A549 (cell line): ENCODE results near the gene GPR173. TPM values are rescaled to one million over a fixed set of nuclear protein-coding genes. Genes with fewer than 3 reads are reported as not detected.

Experiments
- ATAC-seq, 2 experiments: fragments of 200-7000 bp in 1 of 2; fragments of >200 bp in 1 of 2; cut with Nextera tagmentation in 1 of 2; cut with Tn5 transposase in 1 of 2; 3 replicates each; pipeline versions ENCODE4 v1.8.0 to v1.9.1; 2018 to 2020; ENCODE audit warnings: mild to moderate bottlenecking in 1 of 2, moderate library complexity in 1 of 2
- CTCF ChIA-PET: fragments of 300-600 bp; sonication (Branson Sonifier 250); formaldehyde crosslinking; extraction: SDS; loops from one replicate; lab custom pipeline; 2021; ENCODE audit warnings: antibody characterized with exemption, inconsistent platforms; lab: Yijun Ruan, JAX
- POLR2A ChIA-PET: fragments of 350-600 bp; formaldehyde crosslinking; extraction: SDS; loops from one replicate; lab custom pipeline; 2021; ENCODE audit warnings: antibody characterized with exemption, inconsistent platforms; lab: Yijun Ruan, JAX
- DNase-seq, 2 experiments: peaks; one replicate each; pipeline versions ENCODE4 v3.0.0 to v3.0.0-alpha.2; 2011 to 2016; ENCODE audit warnings: low read depth in 1 of 2, low spot score in 1 of 2
- FAIRE-seq: peaks from 2 replicates; lab custom pipeline; 2011; peaks lifted over from hg19 to GRCh38; lab: Jason Lieb, UNC
- H3K27ac ChIP-seq, 2 experiments: fragments of >200 bp; sonication (Bioruptor Twin); formaldehyde crosslinking; 3 replicates each; pipeline ENCODE4 v1.5.1; 2016 to 2017
- H3K4me1 ChIP-seq: fragments of >200 bp; sonication (Bioruptor Twin); formaldehyde crosslinking; 3 replicates; pipeline ENCODE4 v1.6.1; 2016
- H3K4me2 ChIP-seq: fragments of >200 bp; sonication (Bioruptor Twin); formaldehyde crosslinking; 3 replicates; pipeline ENCODE4 v1.6.1; 2016
- H3K4me3 ChIP-seq: fragments of >200 bp; sonication (Bioruptor Twin); formaldehyde crosslinking; 3 replicates; pipeline ENCODE4 v1.5.1; 2016
- H3K9me3 ChIP-seq: fragments of >200 bp; sonication (Bioruptor Twin); formaldehyde crosslinking; 3 replicates; pipeline ENCODE4 v1.6.1; 2016
- BHLHE40 ChIP-seq: IDR thresholded peaks from 2 replicates; pipeline ENCODE4 v1.6.1; 2012; ENCODE audit warnings: low read depth, low read length, inconsistent platforms
- CBX8 ChIP-seq: fragments of 200-600 bp; sonication (generic); IDR thresholded peaks from 2 replicates; pipeline ENCODE4 v1.6.1; 2016
- CEBPB ChIP-seq, 2 experiments: fragments of >200 bp in 1 of 2; sonication (Bioruptor Twin) in 1 of 2; formaldehyde crosslinking in 1 of 2; IDR thresholded peaks; 2 replicates each; pipeline ENCODE4 v1.6.1; 2012 to 2016
- CHD4 ChIP-seq: fragments of 200-600 bp; sonication (generic); IDR thresholded peaks from 2 replicates; pipeline ENCODE4 v1.6.1; 2016; ENCODE audit warnings: antibody characterized with exemption, mild to moderate bottlenecking, borderline replicate concordance
- EHF ChIP-seq: fragments of 250-450 bp; sonication (Bioruptor Pico); IDR thresholded peaks from 2 replicates; pipeline ENCODE4 v1.5.0; 2020; ENCODE audit warnings: mild to moderate bottlenecking
- EP300 ChIP-seq, 2 experiments: fragments of >200 bp; sonication (Bioruptor Twin); formaldehyde crosslinking; IDR thresholded peaks; 2 replicates in 1 of 2; 3 replicates in 1 of 2; pipeline ENCODE4 v1.6.1; 2016 to 2017
- ESRRA ChIP-seq: fragments of 150-350 bp; IDR thresholded peaks from 2 replicates; pipeline ENCODE4 v1.6.1; 2014; ENCODE audit warnings: mild to moderate bottlenecking, low read length, borderline replicate concordance
- FOSB ChIP-seq: fragments of 250-450 bp; sonication (Bioruptor Pico); IDR thresholded peaks from 2 replicates; pipeline ENCODE4 v1.5.0; 2020; ENCODE audit warnings: mild to moderate bottlenecking, moderate library complexity
- FOXS1 ChIP-seq: fragments of 250-450 bp; sonication (Bioruptor Pico); IDR thresholded peaks from 2 replicates; pipeline ENCODE4 v1.5.0; 2020; ENCODE audit warnings: mild to moderate bottlenecking, moderate library complexity
- GATA3 ChIP-seq: IDR thresholded peaks from 2 replicates; pipeline ENCODE4 v1.6.1; 2012; ENCODE audit warnings: borderline replicate concordance
- HDAC2 ChIP-seq: fragments of 200-600 bp; sonication (generic); IDR thresholded peaks from 2 replicates; pipeline ENCODE4 v1.6.1; 2016
- HEYL ChIP-seq: fragments of 250-450 bp; sonication (Bioruptor Pico); IDR thresholded peaks from 2 replicates; pipeline ENCODE4 v1.8.0; 2021; ENCODE audit warnings: mild to moderate bottlenecking, moderate library complexity
- KDM5A ChIP-seq: fragments of 200-600 bp; sonication (generic); IDR thresholded peaks from 2 replicates; pipeline ENCODE4 v1.6.1; 2016; ENCODE audit warnings: antibody characterized with exemption, mild to moderate bottlenecking
- MAX ChIP-seq: IDR thresholded peaks from 2 replicates; pipeline ENCODE4 v1.6.1; 2012
- MYC ChIP-seq: IDR thresholded peaks from 2 replicates; pipeline ENCODE4 v1.6.1; 2012; ENCODE audit warnings: mild to moderate bottlenecking, inconsistent platforms, low read length, improper control_type of control experiment, borderline replicate concordance
- NPAS2 ChIP-seq: fragments of 250-450 bp; sonication (Bioruptor Pico); IDR thresholded peaks from 2 replicates; pipeline ENCODE4 v1.8.0; 2022; ENCODE audit warnings: mild to moderate bottlenecking, moderate library complexity, borderline replicate concordance
- PBX3 ChIP-seq: IDR thresholded peaks from 2 replicates; pipeline ENCODE4 v1.6.1; 2012
- PHF8 ChIP-seq: fragments of 200-600 bp; sonication (generic); IDR thresholded peaks from 2 replicates; pipeline ENCODE4 v1.6.1; 2016; ENCODE audit warnings: low read depth, mild to moderate bottlenecking, antibody characterized with exemption, moderate library complexity, borderline replicate concordance
- RAD21 ChIP-seq, 2 experiments: fragments of >200 bp in 1 of 2; sonication (Bioruptor Twin) in 1 of 2; formaldehyde crosslinking in 1 of 2; IDR thresholded peaks in 1 of 2; conservative IDR thresholded peaks in 1 of 2; 2 replicates in 1 of 2; 3 replicates in 1 of 2; pipeline ENCODE4 v1.6.1; 2012 to 2018; ENCODE audit warnings: inconsistent platforms in 1 of 2
- RARB ChIP-seq: fragments of 250-450 bp; sonication (Bioruptor Pico); IDR thresholded peaks from 2 replicates; pipeline ENCODE4 v1.8.0; 2021; ENCODE audit warnings: mild to moderate bottlenecking, moderate library complexity
- RCOR1 ChIP-seq: fragments of 150-350 bp; IDR thresholded peaks from 2 replicates; pipeline ENCODE4 v1.6.1; 2014; ENCODE audit warnings: antibody characterized with exemption, low read length, low read depth
- TFCP2L1 ChIP-seq: fragments of 250-450 bp; sonication (Bioruptor Pico); IDR thresholded peaks from 2 replicates; pipeline ENCODE4 v1.5.0; 2021; ENCODE audit warnings: mild to moderate bottlenecking
- TP53 ChIP-seq: fragments of 250-450 bp; sonication (Bioruptor Pico); IDR thresholded peaks from 2 replicates; pipeline ENCODE4 v1.5.0; 2021; ENCODE audit warnings: mild to moderate bottlenecking, moderate library complexity
- USF2 ChIP-seq: fragments of 450-650 bp; IDR thresholded peaks from 2 replicates; pipeline ENCODE4 v1.6.1; 2014; ENCODE audit warnings: antibody characterized with exemption
- ZFP36 ChIP-seq: fragments of 450-650 bp; IDR thresholded peaks from 2 replicates; pipeline ENCODE4 v1.6.1; 2014; ENCODE audit warnings: borderline replicate concordance; ENCODE audit not compliant: partially characterized antibody
- WGBS: methylation state at CpG from one replicate; pipeline ENCODE4 v1.1.6; 2017; ENCODE audit errors: missing lambda C conversion rate; 5-methylcytosine and 5-hydroxymethylcytosine counted together
- polyA plus RNA-seq, 4 experiments: library from polyadenylated mRNA; depleted of rRNA in 3 of 4; stranded (reverse); fragments of >200 nt; fragmentation: RNase III in 1 of 4; extraction: RNeasy Plus Mini Kit Qiagen cat#74134 plus additional on column Dnase treatment in 1 of 4; gene quantifications; 2 replicates in 3 of 4; 3 replicates in 1 of 4; pipeline ENCODE4 v1.2.3, GENCODE V29; 2011 to 2017
- TF ChIP-seq, protein P1 (sequence below): IDR thresholded peaks from 2 replicates; pipeline ENCODE4 v1.6.1; 2012; ENCODE audit warnings: low read depth, borderline replicate concordance

Gene GPR173
- polyA plus RNA-seq, 2 of the 4 experiments (the other 2 are of a cell fraction), result 0.03 TPM; not detected in 1

DNA sequence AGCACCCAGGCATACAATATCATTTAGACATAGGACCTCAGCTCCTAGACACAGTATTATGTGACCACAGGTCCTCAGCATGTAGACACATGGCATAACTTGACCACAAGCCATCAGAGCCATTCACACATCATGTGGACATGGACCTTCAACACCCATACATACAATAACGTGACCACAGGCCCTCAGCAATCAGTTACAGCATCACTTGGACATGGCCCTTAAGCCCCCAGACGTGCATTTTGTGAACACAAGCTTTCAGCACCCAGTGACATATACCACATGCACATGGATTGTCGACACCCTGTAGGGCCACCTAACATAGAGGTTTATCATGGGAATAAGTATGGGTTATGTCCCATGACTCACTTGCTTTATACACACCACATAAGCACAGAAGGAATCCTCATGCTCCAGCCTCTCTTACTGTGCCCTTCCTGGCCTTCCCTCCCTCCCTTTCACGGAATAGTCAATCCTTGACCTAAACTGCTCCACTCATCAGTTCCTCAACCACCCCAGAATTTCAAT is 35.5 kb downstream of the GPR173 start:
- H3K9me3 ChIP-seq, result no peaks in the 10 kb centered on the region
- POLR2A ChIA-PET, result no interaction called here
- WGBS, result 93% methylated on average over 2 of the region's 4 CpGs
- FAIRE-seq, result no peak
- DNase-seq, result no peak
- CTCF ChIA-PET, result no interaction called here
- H3K4me1 ChIP-seq, result peaks cover 15% of the 10 kb centered on the region
- no peak overlapping the region for H3K4me3 ChIP-seq
- H3K27ac ChIP-seq, result no peak overlapping the region
- ATAC-seq, result no peak
- H3K4me2 ChIP-seq, result 0 out of 3 replicates have a peak overlapping the region, but pooled peaks have one; percentile 87
- no peak for TF ChIP-seq PHF8
- no peak for TF ChIP-seq EP300 (IDR thresholded peaks at IDR 0.05)
- TF ChIP-seq ESRRA, result no peak
- no peak for TF ChIP-seq MAX
- no peak for TF ChIP-seq EHF (CRISPR knock-in tag)
- no peak for TF ChIP-seq TP53
- no peak for TF ChIP-seq TFCP2L1 (CRISPR knock-in tag)
- no peak for TF ChIP-seq CEBPB (IDR thresholded peaks at IDR 0.05)

DNA sequence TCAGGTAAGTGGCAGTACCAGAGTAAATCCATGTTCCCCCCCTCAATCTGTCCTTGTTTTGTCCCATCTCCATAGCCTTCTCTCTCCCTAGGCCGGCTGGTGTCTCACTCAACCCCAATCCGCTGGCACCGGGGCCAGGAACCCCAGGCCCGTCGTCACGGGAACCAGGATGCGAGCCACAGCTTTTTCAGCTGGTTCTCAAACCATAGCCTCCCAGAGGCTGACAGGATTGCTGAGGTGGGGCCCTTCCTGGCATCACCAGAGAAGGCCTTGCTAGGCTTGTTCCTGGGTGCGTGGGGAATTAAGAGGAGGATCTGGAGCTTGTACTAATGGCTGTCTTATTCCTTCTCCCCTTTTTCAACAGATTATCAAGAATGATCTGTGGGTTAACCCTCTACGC is 36.3 kb downstream of the GPR173 start:
- H3K4me1 ChIP-seq, result peaks cover 15% of the 10 kb centered on the region
- no peak for TF ChIP-seq RARB (CRISPR knock-in tag)
- no peak for TF ChIP-seq BHLHE40
- TF ChIP-seq RCOR1, result no peak
- no peak for TF ChIP-seq MYC
- TF ChIP-seq, protein P1, sequence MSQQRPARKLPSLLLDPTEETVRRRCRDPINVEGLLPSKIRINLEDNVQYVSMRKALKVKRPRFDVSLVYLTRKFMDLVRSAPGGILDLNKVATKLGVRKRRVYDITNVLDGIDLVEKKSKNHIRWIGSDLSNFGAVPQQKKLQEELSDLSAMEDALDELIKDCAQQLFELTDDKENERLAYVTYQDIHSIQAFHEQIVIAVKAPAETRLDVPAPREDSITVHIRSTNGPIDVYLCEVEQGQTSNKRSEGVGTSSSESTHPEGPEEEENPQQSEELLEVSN, result no peak
- TF ChIP-seq FOXS1, result no peak
- no peak for TF ChIP-seq HDAC2
- no peak for TF ChIP-seq CHD4
- TF ChIP-seq PHF8, result no peak
- no peak for TF ChIP-seq KDM5A
- TF ChIP-seq CBX8, result no peak
- TF ChIP-seq ZFP36, result no peak
- TF ChIP-seq FOSB (CRISPR knock-in tag), result no peak
- TF ChIP-seq NPAS2 (CRISPR knock-in tag), result no peak
- TF ChIP-seq HEYL (CRISPR knock-in tag), result no peak
- ATAC-seq (no peak), DNase-seq (no peak), FAIRE-seq (no peak)
- H3K4me2 ChIP-seq, result no peak overlapping the region
- H3K9me3 ChIP-seq, result no peaks in the 10 kb centered on the region
- 97% methylated on average over 8 of the region's 9 CpGs for WGBS
- ChIA-PET POLR2A (no interaction called here), CTCF (no interaction called here)
- H3K4me3 ChIP-seq, result no peak overlapping the region
- H3K27ac ChIP-seq, result no peak overlapping the region

- Histone ChIP-seq H3K9me3 (no peaks in the 10 kb centered on the region), H3K4me2 (no peak overlapping the region), H3K4me3 (no peak overlapping the region), H3K4me1 (peaks cover 14% of the 10 kb centered on the region), H3K27ac (no peak overlapping the region; a peak in 1 of 6 replicates)
- peak; percentile 7 for FAIRE-seq
- CTCF ChIA-PET, result no interaction called here
- POLR2A ChIA-PET, result no interaction called here
- no peak for DNase-seq
- no peak for TF ChIP-seq USF2
- TF ChIP-seq RAD21 (conservative IDR thresholded peaks at IDR 0.05 in 1 of 2, IDR thresholded peaks at IDR 0.05 in 1 of 2), result no peak
- no peak for TF ChIP-seq PHF8
- no peak for TF ChIP-seq RCOR1
- TF ChIP-seq RARB (CRISPR knock-in tag), result no peak
- TF ChIP-seq PBX3, result no peak
- no peak for TF ChIP-seq GATA3
- WGBS, result 92% methylated on average over 17 of the region's 17 CpGs
- ATAC-seq, result no peak
Observed at GRCh38 chrX:53085661-53086229, 37.2 kb downstream of the GPR173 start.
